GM21619 (cell line): ENCODE results near the gene AK4.
"Not testable (repeated sequence)": the region's sequence is repeated elsewhere in the genome, so short reads cannot be mapped to it uniquely, and the experiment has no call there.

ENCODE experiments used
- ATAC-seq: cut with Tn5 transposase; IDR thresholded peaks from one replicate; pipeline ENCODE4 v1.9.1; 2021; ENCODE audit not compliant: unreplicated experiment

AK4 gene

GRCh38 chr1:65148178-65148547, at the start of gene AK4:
Gene AK4 (plus strand): TSS chr1:65148203. CDS start chr1:65148408, 205 bp downstream.
- peak; percentile 5 for ATAC-seq

GRCh38 chr1:65103807-65104206, 44.2 kb upstream of the AK4 start:
- no peak for ATAC-seq

- ATAC-seq: no peak
These were observed 43.0 kb upstream of the AK4 start for GRCh38 chr1:65104854-65105534.

GRCh38 chr1:65105596-65105995, 42.4 kb upstream of the AK4 start:
- no peak for ATAC-seq

GRCh38 chr1:65108025-65108642, 39.9 kb upstream of the AK4 start:
- no peak for ATAC-seq

GRCh38 chr1:65109487-65109886, 38.5 kb upstream of the AK4 start:
- ATAC-seq: no peak

GRCh38 chr1:65112811-65113210, 35.2 kb upstream of the AK4 start:
- ATAC-seq: no peak

- no peak for ATAC-seq
These were observed 34.7 kb upstream of the AK4 start for GRCh38 chr1:65113298-65113697.

- no peak for ATAC-seq
These were observed 33.7 kb upstream of the AK4 start for GRCh38 chr1:65114322-65114721.

GRCh38 chr1:65119951-65120350, 28.1 kb upstream of the AK4 start:
- ATAC-seq: no peak

- not testable (repeated sequence) for ATAC-seq
These were observed 18.9 kb upstream of the AK4 start for GRCh38 chr1:65129104-65129503.

GRCh38 chr1:65138524-65138923, 9.5 kb upstream of the AK4 start:
- no peak for ATAC-seq

GRCh38 chr1:65139793-65140192, 8.2 kb upstream of the AK4 start:
- not testable (repeated sequence) for ATAC-seq

- no peak for ATAC-seq
These were observed 6.6 kb upstream of the AK4 start for GRCh38 chr1:65141394-65141793.

- no peak for ATAC-seq
These were observed 6.1 kb upstream of the AK4 start for GRCh38 chr1:65141918-65142317.

GRCh38 chr1:65143112-65143658, 4.8 kb upstream of the AK4 start:
- not testable (repeated sequence) for ATAC-seq

- ATAC-seq: no peak
These were observed 1.0 kb upstream of the AK4 start for GRCh38 chr1:65146908-65147423.

- peak; percentile 55 for ATAC-seq
These were observed 402 bp upstream of the AK4 start for GRCh38 chr1:65147424-65148177.

- ATAC-seq: peak; percentile 52
These were observed 746 bp downstream of the AK4 start for GRCh38 chr1:65148548-65149350.

- no peak for ATAC-seq
These were observed 1.5 kb downstream of the AK4 start for GRCh38 chr1:65149351-65150107.
